Glutamatergic neuron (in vitro differentiated cells): ENCODE data around the gene COQ7. TPM values are rescaled to one million over a fixed set of nuclear protein-coding genes. Genes with fewer than 3 reads are reported as not detected.

Experiments used
- DNase-seq: peaks from one replicate; pipeline ENCODE4 v3.0.0; 2022
- H3K27ac Mint-ChIP-seq: one replicate; pipeline ENCODE4 v1.8.0; 2020; ENCODE audit warnings: mild to moderate bottlenecking, mixed read lengths, inconsistent platforms; ENCODE audit not compliant: unreplicated experiment
- H3K27me3 Mint-ChIP-seq: one replicate; pipeline ENCODE4 v1.8.0; 2020; ENCODE audit warnings: mild to moderate bottlenecking, moderate library complexity, mixed read lengths, inconsistent platforms; ENCODE audit not compliant: unreplicated experiment
- H3K36me3 Mint-ChIP-seq: one replicate; pipeline ENCODE4 v1.8.0; 2020; ENCODE audit warnings: mild to moderate bottlenecking, mixed read lengths, inconsistent platforms; ENCODE audit not compliant: unreplicated experiment
- H3K4me1 Mint-ChIP-seq: one replicate; pipeline ENCODE4 v1.8.0; 2020; ENCODE audit warnings: mild to moderate bottlenecking, low read depth, mixed read lengths, inconsistent platforms; ENCODE audit not compliant: unreplicated experiment
- H3K4me3 Mint-ChIP-seq: one replicate; pipeline ENCODE4 v1.8.0; 2020; ENCODE audit warnings: mild to moderate bottlenecking, mixed read lengths, inconsistent platforms; ENCODE audit not compliant: unreplicated experiment
- H3K9me3 Mint-ChIP-seq: one replicate; pipeline ENCODE4 v1.8.0; 2020; ENCODE audit warnings: mild to moderate bottlenecking, moderate library complexity, mixed read lengths, inconsistent platforms; ENCODE audit not compliant: unreplicated experiment
- total RNA-seq: library from RNA; stranded (reverse); fragmentation: NEBNext Ultra II Directional; extraction: Animal tissue kit (Norgen Biotek cat#: 25700); gene quantifications from one replicate; pipeline ENCODE4 v1.2.1, GENCODE V29; 2021; ENCODE audit not compliant: unreplicated experiment
- TF ChIP-seq, protein P1 (sequence below): fragments of 200-600 bp; sonication (generic); IDR thresholded peaks from one replicate; pipeline ENCODE4 v1.5.0; 2021; ENCODE audit not compliant: partially characterized antibody, unreplicated experiment

Gene COQ7
- total RNA-seq, 1 donor from 2014 or later = 21.3 TPM

GRCh38 chr16:19105131-19105530 lies 37.7 kb downstream of the COQ7 start:
- Mint-ChIP-seq H3K9me3 (peaks cover 4% of the 10 kb centered on the region), H3K4me1 (no peaks in the 10 kb centered on the region), H3K4me3 (no peak overlapping the region), H3K27ac (no peak overlapping the region), H3K27me3 (peaks cover 2% of the 10 kb centered on the region), H3K36me3 (no peaks in the 10 kb centered on the region)
- DNase-seq = no peak
- TF ChIP-seq, protein P1, sequence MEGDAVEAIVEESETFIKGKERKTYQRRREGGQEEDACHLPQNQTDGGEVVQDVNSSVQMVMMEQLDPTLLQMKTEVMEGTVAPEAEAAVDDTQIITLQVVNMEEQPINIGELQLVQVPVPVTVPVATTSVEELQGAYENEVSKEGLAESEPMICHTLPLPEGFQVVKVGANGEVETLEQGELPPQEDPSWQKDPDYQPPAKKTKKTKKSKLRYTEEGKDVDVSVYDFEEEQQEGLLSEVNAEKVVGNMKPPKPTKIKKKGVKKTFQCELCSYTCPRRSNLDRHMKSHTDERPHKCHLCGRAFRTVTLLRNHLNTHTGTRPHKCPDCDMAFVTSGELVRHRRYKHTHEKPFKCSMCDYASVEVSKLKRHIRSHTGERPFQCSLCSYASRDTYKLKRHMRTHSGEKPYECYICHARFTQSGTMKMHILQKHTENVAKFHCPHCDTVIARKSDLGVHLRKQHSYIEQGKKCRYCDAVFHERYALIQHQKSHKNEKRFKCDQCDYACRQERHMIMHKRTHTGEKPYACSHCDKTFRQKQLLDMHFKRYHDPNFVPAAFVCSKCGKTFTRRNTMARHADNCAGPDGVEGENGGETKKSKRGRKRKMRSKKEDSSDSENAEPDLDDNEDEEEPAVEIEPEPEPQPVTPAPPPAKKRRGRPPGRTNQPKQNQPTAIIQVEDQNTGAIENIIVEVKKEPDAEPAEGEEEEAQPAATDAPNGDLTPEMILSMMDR = no peak

- no peaks in the 10 kb centered on the region for H3K36me3 Mint-ChIP-seq
- TF ChIP-seq, protein P1 = no peak
- DNase-seq = no peak
- no peaks in the 10 kb centered on the region for H3K4me1 Mint-ChIP-seq
- H3K4me3 Mint-ChIP-seq = no peak overlapping the region
- H3K27me3 Mint-ChIP-seq = peaks cover 2% of the 10 kb centered on the region
- no peak overlapping the region for H3K27ac Mint-ChIP-seq
- H3K9me3 Mint-ChIP-seq = peaks cover 5% of the 10 kb centered on the region
Measured at GRCh38 chr16:19105891-19106624, 38.6 kb downstream of the COQ7 start.

DNA sequence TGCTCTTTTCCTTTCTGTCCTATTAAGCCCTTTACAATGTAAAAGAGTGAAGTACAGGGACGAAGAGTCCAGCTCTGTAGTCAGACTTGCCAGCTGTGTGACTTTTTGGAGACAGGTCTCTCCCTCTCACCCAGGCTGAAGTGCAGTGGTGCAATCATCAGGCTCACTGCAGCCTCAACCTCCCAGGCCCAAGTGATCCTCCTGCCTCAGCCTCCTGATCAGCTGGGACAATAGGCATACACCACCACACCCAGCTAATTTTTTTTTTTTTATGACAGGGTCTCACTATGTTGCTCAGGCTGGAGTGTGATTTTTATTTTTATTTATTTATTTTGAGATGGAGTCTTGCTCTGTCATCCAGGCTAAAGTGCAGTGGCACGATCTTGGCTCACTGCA lies 39.2 kb downstream of the COQ7 start:
- no peak overlapping the region for H3K4me3 Mint-ChIP-seq
- no peak for DNase-seq
- no peaks in the 10 kb centered on the region for H3K4me1 Mint-ChIP-seq
- peaks cover 6% of the 10 kb centered on the region for H3K9me3 Mint-ChIP-seq
- H3K27ac Mint-ChIP-seq = no peak overlapping the region
- TF ChIP-seq, protein P1 = no peak
- H3K36me3 Mint-ChIP-seq = no peaks in the 10 kb centered on the region
- H3K27me3 Mint-ChIP-seq = peaks cover 2% of the 10 kb centered on the region

GRCh38 chr16:19108409-19109287 lies 41.2 kb downstream of the COQ7 start:
- Mint-ChIP-seq H3K27me3 (peaks cover 4% of the 10 kb centered on the region), H3K4me3 (no peak overlapping the region), H3K9me3 (peaks cover 2% of the 10 kb centered on the region), H3K27ac (no peak overlapping the region), H3K36me3 (no peaks in the 10 kb centered on the region), H3K4me1 (peaks cover 2% of the 10 kb centered on the region)
- TF ChIP-seq, protein P1 = no peak
- no peak for DNase-seq

GRCh38 chr16:19109288-19109664 lies 41.9 kb downstream of the COQ7 start:
- H3K4me1 Mint-ChIP-seq = peaks cover 2% of the 10 kb centered on the region
- peaks cover 2% of the 10 kb centered on the region for H3K9me3 Mint-ChIP-seq
- DNase-seq = no peak
- TF ChIP-seq, protein P1 = no peak
- H3K27me3 Mint-ChIP-seq = peaks cover 4% of the 10 kb centered on the region
- no peaks in the 10 kb centered on the region for H3K36me3 Mint-ChIP-seq
- no peak overlapping the region for H3K4me3 Mint-ChIP-seq
- no peak overlapping the region for H3K27ac Mint-ChIP-seq
